MM.1S (cell line): ENCODE results near the gene GRM1.

Source experiments
- DNase-seq: peaks from one replicate; pipeline ENCODE4 v3.0.0-alpha.2; 2015
- H2AFZ ChIP-seq: fragments of 300-600 bp; sonication (generic); 2 replicates; pipeline ENCODE4 v1.6.0; 2016; ENCODE audit warnings: antibody characterized with exemption, low read length
- H3F3A ChIP-seq: fragments of 300-600 bp; sonication (generic); 2 replicates; pipeline ENCODE4 v1.6.1; 2016; ENCODE audit warnings: mild to moderate bottlenecking, antibody characterized with exemption, low read length, moderate library complexity, mixed read lengths; ENCODE audit not compliant: insufficient read depth
- H3K27ac ChIP-seq: fragments of 300-600 bp; sonication (generic); 2 replicates; pipeline ENCODE4 v1.5.1; 2016; ENCODE audit warnings: mild to moderate bottlenecking, low read length
- H3K27me3 ChIP-seq: fragments of 300-600 bp; sonication (generic); replicated peaks from 2 replicates; pipeline ENCODE4 v1.6.0; 2016; ENCODE audit warnings: low read length; ENCODE audit not compliant: insufficient read depth
- H3K36me3 ChIP-seq: fragments of 300-600 bp; sonication (generic); replicated peaks from 2 replicates; pipeline ENCODE4 v1.6.1; 2016; ENCODE audit warnings: mild to moderate bottlenecking, low read length, mixed read lengths; ENCODE audit not compliant: insufficient read depth
- H3K4me1 ChIP-seq: fragments of 300-600 bp; sonication (generic); 2 replicates; pipeline ENCODE4 v1.6.1; 2016; ENCODE audit warnings: low read length, mixed read lengths
- H3K4me2 ChIP-seq: fragments of 300-600 bp; sonication (generic); 2 replicates; pipeline ENCODE4 v1.6.0; 2016; ENCODE audit warnings: low read depth, low read length
- H3K4me3 ChIP-seq: fragments of 300-600 bp; sonication (generic); 2 replicates; pipeline ENCODE4 v1.5.1; 2016; ENCODE audit warnings: low read length, mixed read lengths
- H3K79me2 ChIP-seq: fragments of 300-600 bp; sonication (generic); 2 replicates; pipeline ENCODE4 v1.6.1; 2016; ENCODE audit warnings: mixed run types, low read length, mixed read lengths
- H3K9ac ChIP-seq: fragments of 300-600 bp; sonication (generic); 2 replicates; pipeline ENCODE4 v1.6.1; 2016; ENCODE audit warnings: low read length, mixed read lengths
- H3K9me2 ChIP-seq: fragments of 300-600 bp; sonication (generic); replicated peaks from 2 replicates; pipeline ENCODE4 v1.6.1; 2016; ENCODE audit warnings: mild to moderate bottlenecking, low read length, mixed read lengths; ENCODE audit not compliant: insufficient read depth
- H3K9me3 ChIP-seq: fragments of 300-600 bp; sonication (generic); replicated peaks from 2 replicates; pipeline ENCODE4 v1.6.1; 2016; ENCODE audit warnings: mild to moderate bottlenecking, low read length, mixed read lengths; ENCODE audit not compliant: insufficient read depth
- H4K20me1 ChIP-seq: fragments of 300-600 bp; sonication (generic); 2 replicates; pipeline ENCODE4 v1.6.1; 2016; ENCODE audit warnings: mild to moderate bottlenecking, low read length, moderate library complexity, mixed read lengths; ENCODE audit not compliant: insufficient read depth
- EZH2 ChIP-seq: fragments of 300-600 bp; sonication (generic); optimal IDR thresholded peaks from 2 replicates; pipeline ENCODE3; 2017; ENCODE audit warnings: low read depth, mild to moderate bottlenecking, antibody characterized with exemption, low read length, mixed read lengths
- EZH2phosphoT487 ChIP-seq: fragments of 300-600 bp; sonication (generic); IDR thresholded peaks from 2 replicates; pipeline ENCODE4 v1.6.1; 2018; ENCODE audit warnings: antibody characterized with exemption, low read length
- TF ChIP-seq, protein P1 (sequence below): fragments of 300-600 bp; sonication (generic); IDR thresholded peaks from 2 replicates; pipeline ENCODE4 v1.5.1; 2016; ENCODE audit warnings: antibody characterized with exemption, low read length, mixed read lengths

The GRM1 gene

DNA sequence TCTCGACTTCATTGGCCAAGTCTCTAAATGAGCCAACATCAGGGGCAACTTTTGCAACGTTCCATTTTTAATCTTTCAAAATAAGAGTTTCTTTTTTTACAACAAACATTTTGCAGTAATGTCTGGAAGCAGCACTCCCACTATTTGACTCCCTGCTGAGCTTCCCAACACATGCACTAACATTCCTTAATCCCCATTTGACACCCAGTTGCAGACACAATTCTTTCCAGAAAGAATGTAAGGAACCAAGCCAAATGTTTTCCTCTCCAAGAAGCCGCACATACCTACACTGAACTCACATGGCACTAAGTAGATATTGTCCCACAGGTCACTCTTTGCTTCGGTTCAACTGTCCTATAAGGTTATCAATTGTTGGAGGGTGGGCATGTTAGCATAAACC, 165.6 kb downstream of the GRM1 start:
- Histone ChIP-seq H3K4me1 (no peaks in the 10 kb centered on the region), H4K20me1 (no peaks in the 10 kb centered on the region), H2AFZ (no peak overlapping the region), H3K27ac (no peak overlapping the region), H3F3A (no peaks in the 10 kb centered on the region), H3K9me2 (no peaks in the 10 kb centered on the region), H3K9ac (no peak overlapping the region), H3K9me3 (no peaks in the 10 kb centered on the region), H3K36me3 (no peaks in the 10 kb centered on the region), H3K4me2 (no peak overlapping the region), H3K27me3 (no peaks in the 10 kb centered on the region), H3K4me3 (no peak overlapping the region), H3K79me2 (no peaks in the 10 kb centered on the region)
- no peak for DNase-seq
- TF ChIP-seq, protein P1, sequence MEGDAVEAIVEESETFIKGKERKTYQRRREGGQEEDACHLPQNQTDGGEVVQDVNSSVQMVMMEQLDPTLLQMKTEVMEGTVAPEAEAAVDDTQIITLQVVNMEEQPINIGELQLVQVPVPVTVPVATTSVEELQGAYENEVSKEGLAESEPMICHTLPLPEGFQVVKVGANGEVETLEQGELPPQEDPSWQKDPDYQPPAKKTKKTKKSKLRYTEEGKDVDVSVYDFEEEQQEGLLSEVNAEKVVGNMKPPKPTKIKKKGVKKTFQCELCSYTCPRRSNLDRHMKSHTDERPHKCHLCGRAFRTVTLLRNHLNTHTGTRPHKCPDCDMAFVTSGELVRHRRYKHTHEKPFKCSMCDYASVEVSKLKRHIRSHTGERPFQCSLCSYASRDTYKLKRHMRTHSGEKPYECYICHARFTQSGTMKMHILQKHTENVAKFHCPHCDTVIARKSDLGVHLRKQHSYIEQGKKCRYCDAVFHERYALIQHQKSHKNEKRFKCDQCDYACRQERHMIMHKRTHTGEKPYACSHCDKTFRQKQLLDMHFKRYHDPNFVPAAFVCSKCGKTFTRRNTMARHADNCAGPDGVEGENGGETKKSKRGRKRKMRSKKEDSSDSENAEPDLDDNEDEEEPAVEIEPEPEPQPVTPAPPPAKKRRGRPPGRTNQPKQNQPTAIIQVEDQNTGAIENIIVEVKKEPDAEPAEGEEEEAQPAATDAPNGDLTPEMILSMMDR, result no peak
- TF ChIP-seq EZH2 (no peak), EZH2phosphoT487 (no peak)

DNA sequence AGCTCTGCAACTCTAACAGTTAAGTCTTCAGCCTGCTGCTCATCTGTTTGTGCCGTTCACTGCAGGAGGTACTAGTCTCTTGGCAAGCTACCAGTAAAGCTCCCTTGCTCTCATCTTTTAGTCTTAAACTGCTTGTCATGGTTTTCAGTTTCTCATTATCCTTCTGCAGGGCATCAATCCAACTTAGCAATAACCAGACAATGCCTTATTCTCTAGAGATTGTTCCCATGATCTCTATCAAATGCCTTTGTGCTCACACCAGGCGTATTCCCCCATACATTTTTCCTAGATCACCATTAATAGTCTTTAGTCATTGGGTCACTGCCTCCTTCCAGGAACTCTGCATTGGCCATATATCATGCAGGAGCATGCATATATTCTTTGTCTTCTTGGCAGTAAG, 171.3 kb downstream of the GRM1 start:
- TF ChIP-seq, protein P1, result no peak
- TF ChIP-seq EZH2phosphoT487, result no peak
- no peak for TF ChIP-seq EZH2
- Histone ChIP-seq H4K20me1 (no peaks in the 10 kb centered on the region), H3K79me2 (no peaks in the 10 kb centered on the region), H3K4me3 (no peak overlapping the region), H3K27ac (no peak overlapping the region), H3K27me3 (no peaks in the 10 kb centered on the region), H3K9me3 (no peaks in the 10 kb centered on the region), H2AFZ (no peak overlapping the region), H3K9me2 (no peaks in the 10 kb centered on the region), H3K4me1 (no peaks in the 10 kb centered on the region), H3K9ac (no peak overlapping the region), H3K4me2 (no peak overlapping the region), H3K36me3 (no peaks in the 10 kb centered on the region), H3F3A (no peaks in the 10 kb centered on the region)
- no peak for DNase-seq

- no peak overlapping the region for H2AFZ ChIP-seq
- no peak overlapping the region for H3K4me3 ChIP-seq
- H3K4me2 ChIP-seq, result no peak overlapping the region
- no peaks in the 10 kb centered on the region for H3K9me2 ChIP-seq
- H4K20me1 ChIP-seq, result no peaks in the 10 kb centered on the region
- no peak overlapping the region for H3K27ac ChIP-seq
- H3K9ac ChIP-seq, result no peak overlapping the region
- no peaks in the 10 kb centered on the region for H3K79me2 ChIP-seq
- DNase-seq, result no peak
- H3K36me3 ChIP-seq, result no peaks in the 10 kb centered on the region
- H3K9me3 ChIP-seq, result no peaks in the 10 kb centered on the region
- H3F3A ChIP-seq, result no peaks in the 10 kb centered on the region
- TF ChIP-seq EZH2 (no peak), EZH2phosphoT487 (no peak)
- no peaks in the 10 kb centered on the region for H3K27me3 ChIP-seq
- no peaks in the 10 kb centered on the region for H3K4me1 ChIP-seq
Measured at GRCh38 chr6:146202570-146202969, 173.7 kb downstream of the GRM1 start.

DNA sequence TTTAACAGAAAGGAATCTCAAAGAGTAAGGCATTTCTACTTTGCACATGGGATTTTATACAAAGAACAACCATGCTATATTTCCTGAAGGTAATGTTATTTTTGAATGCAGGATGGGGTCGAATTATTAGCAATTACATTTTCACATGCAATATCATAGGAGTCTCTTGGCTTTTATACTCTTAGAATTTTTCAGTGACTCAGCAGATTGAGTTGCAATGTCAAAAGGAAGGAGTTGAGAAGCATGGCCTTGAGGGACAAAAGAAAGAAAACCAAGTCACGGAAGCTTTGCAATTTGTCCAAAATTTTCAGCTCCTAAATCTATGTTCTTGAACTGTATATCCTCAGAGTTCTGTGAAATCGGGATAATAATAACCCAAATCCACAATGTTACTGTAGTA, 181.1 kb downstream of the GRM1 start:
- no peaks in the 10 kb centered on the region for H4K20me1 ChIP-seq
- H3K4me3 ChIP-seq, result no peak overlapping the region
- no peak overlapping the region for H3K9ac ChIP-seq
- H3K9me3 ChIP-seq, result no peaks in the 10 kb centered on the region
- no peaks in the 10 kb centered on the region for H3K27me3 ChIP-seq
- TF ChIP-seq, protein P1, result no peak
- no peak for TF ChIP-seq EZH2phosphoT487
- TF ChIP-seq EZH2, result no peak
- no peaks in the 10 kb centered on the region for H3F3A ChIP-seq
- no peak overlapping the region for H3K27ac ChIP-seq
- no peak overlapping the region for H3K4me2 ChIP-seq
- no peak overlapping the region for H2AFZ ChIP-seq
- H3K4me1 ChIP-seq, result no peaks in the 10 kb centered on the region
- H3K36me3 ChIP-seq, result no peaks in the 10 kb centered on the region
- DNase-seq, result no peak
- H3K79me2 ChIP-seq, result no peaks in the 10 kb centered on the region
- H3K9me2 ChIP-seq, result no peaks in the 10 kb centered on the region
